ENCODE measurements around the gene OR2T11.

- TF ChIP-seq REST (IDR thresholded peaks at IDR 0.05) (no peak), CTCF (IDR thresholded peaks at IDR 0.05; ENCODE audit: low read depth, low read length, missing input control) (no peak), TAF1 (conservative IDR thresholded peaks at IDR 0.05) (no peak), ATF3 (IDR thresholded peaks at IDR 0.05) (no peak), FOXA1 (IDR thresholded peaks at IDR 0.05) (no peak), EGR1 (IDR thresholded peaks at IDR 0.05; ENCODE audit: low read depth in 2 of 2) (no peak)
Observed at GRCh38 chr1:248627971-248628844, 6.7 kb downstream of the OR2T11 start.
